ENCODE measurements around the gene PPP1CA.

DNA sequence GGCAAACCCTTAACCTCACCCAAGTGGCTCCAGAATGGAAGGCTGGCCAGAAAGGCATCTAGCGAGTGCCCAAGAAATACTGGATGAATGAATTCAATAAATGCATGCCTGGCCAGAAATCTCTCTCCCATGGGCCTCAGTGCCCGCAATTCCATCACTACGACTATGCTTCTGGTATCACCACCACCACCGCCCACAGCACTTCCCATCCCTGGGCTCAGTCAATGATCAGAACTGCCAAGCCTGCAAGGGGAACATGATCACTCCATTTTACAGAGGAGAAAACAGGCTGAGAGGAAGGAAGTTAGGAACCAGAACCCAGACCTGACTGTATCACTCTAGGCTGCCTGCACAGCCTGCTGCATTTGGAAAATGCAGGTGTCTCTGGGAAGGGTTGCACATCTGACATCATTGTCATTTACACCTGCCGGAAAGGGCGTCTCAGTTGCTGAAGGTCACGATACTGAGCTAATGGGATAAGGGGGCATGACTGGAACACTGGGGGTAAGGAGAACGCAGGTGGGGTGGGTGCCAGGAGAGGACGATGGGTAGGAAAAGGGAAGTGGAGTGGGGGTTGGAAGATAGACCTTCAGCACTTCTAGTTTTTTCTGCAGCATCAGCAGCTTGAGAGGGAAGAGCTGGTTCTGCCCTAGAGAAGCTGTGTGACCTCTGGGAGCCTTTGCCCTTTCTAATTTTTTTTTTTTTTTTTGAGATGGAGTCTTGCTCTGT, 47.6 kb upstream of the PPP1CA start:
- TF ChIP-seq, protein P1, sequence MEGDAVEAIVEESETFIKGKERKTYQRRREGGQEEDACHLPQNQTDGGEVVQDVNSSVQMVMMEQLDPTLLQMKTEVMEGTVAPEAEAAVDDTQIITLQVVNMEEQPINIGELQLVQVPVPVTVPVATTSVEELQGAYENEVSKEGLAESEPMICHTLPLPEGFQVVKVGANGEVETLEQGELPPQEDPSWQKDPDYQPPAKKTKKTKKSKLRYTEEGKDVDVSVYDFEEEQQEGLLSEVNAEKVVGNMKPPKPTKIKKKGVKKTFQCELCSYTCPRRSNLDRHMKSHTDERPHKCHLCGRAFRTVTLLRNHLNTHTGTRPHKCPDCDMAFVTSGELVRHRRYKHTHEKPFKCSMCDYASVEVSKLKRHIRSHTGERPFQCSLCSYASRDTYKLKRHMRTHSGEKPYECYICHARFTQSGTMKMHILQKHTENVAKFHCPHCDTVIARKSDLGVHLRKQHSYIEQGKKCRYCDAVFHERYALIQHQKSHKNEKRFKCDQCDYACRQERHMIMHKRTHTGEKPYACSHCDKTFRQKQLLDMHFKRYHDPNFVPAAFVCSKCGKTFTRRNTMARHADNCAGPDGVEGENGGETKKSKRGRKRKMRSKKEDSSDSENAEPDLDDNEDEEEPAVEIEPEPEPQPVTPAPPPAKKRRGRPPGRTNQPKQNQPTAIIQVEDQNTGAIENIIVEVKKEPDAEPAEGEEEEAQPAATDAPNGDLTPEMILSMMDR (IDR thresholded peaks at IDR 0.05), result no peak
- TF ChIP-seq POLR2A (IDR thresholded peaks at IDR 0.05), result no peak

Measured in lower leg skin (tissue), 3 donors.